ENCODE data around the gene CLEC2B.

Gene CLEC2B

DNA sequence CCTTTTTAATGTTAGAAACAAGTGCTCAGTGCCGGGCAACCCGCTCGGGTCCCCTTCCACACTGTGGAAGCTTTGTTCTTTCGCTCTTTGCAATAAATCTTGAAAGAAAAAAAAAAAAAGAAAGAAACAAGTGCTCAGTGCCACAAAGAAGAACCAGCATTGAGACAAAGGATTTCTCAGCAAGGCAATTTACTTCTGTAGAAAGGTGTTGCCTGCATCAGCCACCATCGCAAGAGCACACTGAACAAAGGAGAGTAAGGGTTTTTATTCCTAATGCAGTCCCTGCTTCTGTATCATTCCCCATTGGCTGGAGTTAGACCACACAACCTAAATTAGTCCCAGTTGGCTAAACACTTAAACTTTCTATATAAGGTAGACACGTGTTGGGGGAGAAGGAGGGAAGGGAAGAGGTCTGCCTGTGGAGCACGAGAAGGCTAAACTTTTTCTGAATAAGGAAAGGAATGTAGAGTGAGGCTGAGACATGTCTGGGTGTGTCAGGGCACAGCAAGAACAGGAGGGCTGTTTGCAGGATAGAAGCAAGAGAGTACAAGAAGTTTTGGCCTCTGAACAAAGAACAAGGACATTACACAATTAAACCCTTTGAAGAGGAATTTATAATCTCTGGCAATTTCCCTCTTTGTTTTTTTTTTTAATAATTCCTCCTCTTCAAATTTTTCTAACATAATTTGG, 33.5 kb upstream of the CLEC2B start:
- TF ChIP-seq ZFX (IDR thresholded peaks at IDR 0.05; ENCODE audit: borderline replicate concordance) = no peak
- TF ChIP-seq, protein P1, sequence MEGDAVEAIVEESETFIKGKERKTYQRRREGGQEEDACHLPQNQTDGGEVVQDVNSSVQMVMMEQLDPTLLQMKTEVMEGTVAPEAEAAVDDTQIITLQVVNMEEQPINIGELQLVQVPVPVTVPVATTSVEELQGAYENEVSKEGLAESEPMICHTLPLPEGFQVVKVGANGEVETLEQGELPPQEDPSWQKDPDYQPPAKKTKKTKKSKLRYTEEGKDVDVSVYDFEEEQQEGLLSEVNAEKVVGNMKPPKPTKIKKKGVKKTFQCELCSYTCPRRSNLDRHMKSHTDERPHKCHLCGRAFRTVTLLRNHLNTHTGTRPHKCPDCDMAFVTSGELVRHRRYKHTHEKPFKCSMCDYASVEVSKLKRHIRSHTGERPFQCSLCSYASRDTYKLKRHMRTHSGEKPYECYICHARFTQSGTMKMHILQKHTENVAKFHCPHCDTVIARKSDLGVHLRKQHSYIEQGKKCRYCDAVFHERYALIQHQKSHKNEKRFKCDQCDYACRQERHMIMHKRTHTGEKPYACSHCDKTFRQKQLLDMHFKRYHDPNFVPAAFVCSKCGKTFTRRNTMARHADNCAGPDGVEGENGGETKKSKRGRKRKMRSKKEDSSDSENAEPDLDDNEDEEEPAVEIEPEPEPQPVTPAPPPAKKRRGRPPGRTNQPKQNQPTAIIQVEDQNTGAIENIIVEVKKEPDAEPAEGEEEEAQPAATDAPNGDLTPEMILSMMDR (IDR thresholded peaks at IDR 0.05) = no peak
- no peak overlapping the region for H3K27ac ChIP-seq

DNA sequence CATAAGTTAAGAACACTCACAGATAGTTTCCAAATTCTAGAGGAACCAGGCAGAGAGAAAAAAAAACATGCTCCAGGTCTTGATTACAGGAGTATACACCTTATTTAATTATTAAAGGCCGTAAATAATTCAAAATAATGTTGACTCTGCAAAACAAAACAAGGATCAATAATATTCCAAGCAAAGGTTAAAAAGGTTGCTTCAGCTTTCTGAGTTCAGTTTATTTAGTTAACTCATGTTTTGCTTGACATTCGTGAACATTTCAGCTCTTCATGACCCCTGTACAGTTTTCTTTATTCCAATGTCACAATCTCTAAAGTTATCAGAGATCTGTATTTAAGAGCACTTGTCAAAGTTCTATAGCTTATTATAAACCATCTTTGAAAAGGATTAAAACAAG, 31.8 kb upstream of the CLEC2B start:
- no peak for TF ChIP-seq ZFX (IDR thresholded peaks at IDR 0.05; ENCODE audit: borderline replicate concordance)
- TF ChIP-seq, protein P1 (IDR thresholded peaks at IDR 0.05) = no peak

DNA sequence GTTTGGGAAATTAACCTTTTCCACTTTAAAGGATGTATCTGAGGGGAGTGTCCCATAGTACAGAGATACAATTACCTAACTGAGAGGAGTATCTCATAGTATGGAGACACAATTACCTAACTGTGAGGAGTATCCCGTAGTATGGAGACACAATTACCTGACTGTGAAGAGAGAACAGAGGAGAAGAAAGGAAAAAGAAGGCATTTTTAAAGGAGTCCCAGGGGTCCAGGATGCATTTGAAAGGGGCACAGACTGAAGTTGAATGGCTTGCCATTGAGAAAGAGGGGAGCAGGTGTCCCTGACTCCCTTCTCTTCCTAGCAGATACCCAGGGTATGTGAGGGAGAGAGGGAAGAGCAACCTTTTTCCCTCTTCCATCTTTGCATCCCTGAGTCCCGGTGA, 30.1 kb upstream of the CLEC2B start:
- no peak overlapping the region for H3K27ac ChIP-seq
- TF ChIP-seq ZFX (IDR thresholded peaks at IDR 0.05; ENCODE audit: borderline replicate concordance) = no peak
- TF ChIP-seq, protein P1 (IDR thresholded peaks at IDR 0.05) = no peak

More for the DNA sequence above, 31.8 kb upstream of the CLEC2B start:
- H3K27ac ChIP-seq = no peak overlapping the region

DNA sequence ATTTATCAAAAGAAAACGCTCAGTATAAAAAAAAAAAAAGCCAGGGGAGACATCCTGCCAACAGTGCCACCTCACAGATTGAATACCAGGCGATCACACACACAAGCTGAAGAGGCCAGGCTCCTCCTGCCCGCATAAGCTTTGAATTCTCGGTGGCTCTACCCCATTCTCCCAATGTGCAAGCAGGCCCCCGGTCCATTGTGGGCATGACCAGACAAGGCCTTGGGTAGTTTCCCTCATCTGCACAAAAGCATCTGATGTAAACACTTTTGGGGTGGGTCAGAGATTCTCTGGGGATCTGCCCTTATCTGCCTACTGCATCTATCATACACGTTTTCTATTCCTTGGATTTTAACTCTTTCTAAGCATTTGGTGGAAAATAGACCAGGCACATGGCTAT, 28.4 kb upstream of the CLEC2B start:
- no peak for TF ChIP-seq ZFX (IDR thresholded peaks at IDR 0.05; ENCODE audit: borderline replicate concordance)
- TF ChIP-seq, protein P1 (IDR thresholded peaks at IDR 0.05) = no peak
- H3K27ac ChIP-seq = no peak overlapping the region

DNA sequence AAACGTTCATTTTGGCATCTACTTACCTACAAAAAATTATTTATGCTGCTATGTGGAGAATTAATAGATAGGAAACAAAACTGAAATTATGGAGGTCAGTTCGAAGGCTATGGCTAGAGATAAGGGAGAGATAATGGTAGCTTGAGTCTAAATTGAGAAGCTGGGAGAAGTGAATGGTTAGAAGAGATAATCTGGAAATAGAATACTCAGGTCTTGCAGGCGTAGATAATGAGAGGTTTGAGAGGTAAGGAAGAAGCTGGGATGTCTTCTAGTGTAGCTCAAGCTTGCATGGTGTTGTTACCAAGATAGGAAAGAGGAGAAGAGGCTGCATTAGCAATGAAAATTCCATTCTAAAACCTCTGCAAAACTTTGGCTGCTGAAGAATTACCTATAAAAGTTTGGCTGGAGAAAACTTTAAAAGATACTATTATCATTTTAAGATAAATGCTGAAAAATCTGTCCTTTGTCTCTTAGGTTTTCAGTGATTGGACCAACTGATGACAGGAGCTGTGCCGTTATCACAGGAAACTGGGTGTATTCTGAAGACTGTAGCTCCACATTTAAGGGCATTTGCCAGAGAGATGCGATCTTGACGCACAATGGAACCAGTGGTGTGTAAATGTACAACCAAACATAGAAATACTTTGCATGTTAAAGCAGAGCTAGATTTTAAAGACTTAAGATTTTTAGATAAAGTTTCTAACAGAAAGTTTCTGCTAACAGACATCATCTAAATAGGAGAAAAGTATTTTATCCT, 26.2 kb upstream of the CLEC2B start:
- no peak for TF ChIP-seq ZFX (IDR thresholded peaks at IDR 0.05; ENCODE audit: borderline replicate concordance)
- TF ChIP-seq, protein P1 (IDR thresholded peaks at IDR 0.05) = no peak
- H3K27ac ChIP-seq = no peak overlapping the region

DNA sequence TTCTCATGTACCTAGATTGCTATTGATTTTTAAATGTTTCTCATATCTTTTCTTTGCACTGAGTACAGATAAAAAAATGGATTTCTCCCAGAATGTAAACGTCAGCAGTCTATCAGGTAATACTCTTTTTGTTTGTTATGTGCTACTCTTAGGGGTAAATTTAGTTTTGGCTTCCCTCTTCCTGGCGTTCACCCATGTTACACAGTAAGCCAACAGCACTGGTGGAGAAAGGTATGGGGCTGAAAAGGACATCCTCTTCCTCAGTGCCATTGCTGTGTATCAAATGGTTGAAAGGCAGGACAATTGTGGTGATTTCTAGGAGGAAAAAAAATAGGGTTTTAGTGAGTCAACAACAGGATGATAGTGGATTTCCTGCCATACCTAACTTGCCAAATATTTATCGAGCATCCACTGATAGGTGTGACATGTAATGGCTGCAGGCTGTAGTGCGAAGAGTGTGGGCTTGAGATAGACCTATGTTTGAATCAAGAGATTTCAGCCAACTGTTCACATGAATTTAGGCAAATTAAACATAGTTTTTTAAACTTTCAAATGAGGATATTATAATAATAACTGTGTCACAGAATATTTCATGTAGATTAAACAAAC, 19.6 kb upstream of the CLEC2B start:
- TF ChIP-seq ZFX (IDR thresholded peaks at IDR 0.05; ENCODE audit: borderline replicate concordance) = no peak
- TF ChIP-seq, protein P1 (IDR thresholded peaks at IDR 0.05) = no peak
- no peak overlapping the region for H3K27ac ChIP-seq

DNA sequence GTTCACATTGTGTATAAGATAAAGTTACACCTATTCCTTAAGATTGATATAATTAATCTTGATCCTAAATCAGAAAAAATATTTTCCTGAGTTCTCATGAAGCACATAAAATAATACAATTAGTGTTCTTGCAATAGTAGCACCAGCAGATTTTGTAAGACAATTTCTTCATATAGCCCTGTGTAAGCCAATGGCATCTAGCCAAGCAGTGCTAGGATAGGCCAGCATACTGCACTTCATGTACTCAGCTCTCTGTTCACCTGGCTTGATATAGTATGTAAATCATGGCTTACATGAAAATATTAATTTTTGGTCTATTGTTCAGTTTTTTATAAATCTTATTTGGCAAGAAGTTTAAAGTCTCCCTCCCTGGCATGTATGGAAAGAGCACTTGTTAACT, 14.0 kb upstream of the CLEC2B start:
- H3K27ac ChIP-seq = no peak overlapping the region
- no peak for TF ChIP-seq ZFX (IDR thresholded peaks at IDR 0.05; ENCODE audit: borderline replicate concordance)
- TF ChIP-seq, protein P1 (IDR thresholded peaks at IDR 0.05) = no peak
